Activated T-helper 2 cell treated with anti-CD3 and anti-CD28 coated beads, Interferon-gamma antibody, Interleukin-2, Interleukin-4, amounts not matched to agents 10 μg/mL and 5 μg/mL and 100 μg/mL, durations not matched to agents 14 hours and 24 hours and 36 hours (primary cell): ENCODE data around the gene TMEM8B. TPM values are rescaled to one million over a fixed set of nuclear protein-coding genes. Genes with fewer than 3 reads are reported as not detected.

ENCODE experiments used
- DNase-seq: peaks from one replicate; pipeline ENCODE4 v3.0.0; 2021; ENCODE audit warnings: low spot score
- H3K27ac Mint-ChIP-seq: one replicate; pipeline ENCODE4 v1.8.0; 2021; ENCODE audit warnings: mixed read lengths
- H3K27me3 Mint-ChIP-seq: one replicate; pipeline ENCODE4 v1.8.0; 2021; ENCODE audit warnings: low read depth, mixed read lengths
- H3K36me3 Mint-ChIP-seq: one replicate; pipeline ENCODE4 v1.8.0; 2021; ENCODE audit warnings: low read depth, mixed read lengths
- H3K4me1 Mint-ChIP-seq: one replicate; pipeline ENCODE4 v1.8.0; 2021; ENCODE audit warnings: low read depth, mixed read lengths
- H3K4me3 Mint-ChIP-seq: one replicate; pipeline ENCODE4 v1.8.0; 2021; ENCODE audit warnings: low read depth, mild to moderate bottlenecking, moderate library complexity, mixed read lengths
- H3K9me3 Mint-ChIP-seq: one replicate; pipeline ENCODE4 v1.8.0; 2021; ENCODE audit warnings: mixed read lengths
- intact Hi-C: fragments of 100-400 bp; cut with micrococcal nuclease; formaldehyde crosslinking; loops from one replicate; pipeline ENCODE4 v1.15.1; 2023
- total RNA-seq: library from RNA; stranded (reverse); gene quantifications from 2 replicates; pipeline ENCODE4 v1.2.3, GENCODE V29; 2022

Gene TMEM8B
- total RNA-seq, 1 donor from 2014 or later = 3.0 TPM

DNA sequence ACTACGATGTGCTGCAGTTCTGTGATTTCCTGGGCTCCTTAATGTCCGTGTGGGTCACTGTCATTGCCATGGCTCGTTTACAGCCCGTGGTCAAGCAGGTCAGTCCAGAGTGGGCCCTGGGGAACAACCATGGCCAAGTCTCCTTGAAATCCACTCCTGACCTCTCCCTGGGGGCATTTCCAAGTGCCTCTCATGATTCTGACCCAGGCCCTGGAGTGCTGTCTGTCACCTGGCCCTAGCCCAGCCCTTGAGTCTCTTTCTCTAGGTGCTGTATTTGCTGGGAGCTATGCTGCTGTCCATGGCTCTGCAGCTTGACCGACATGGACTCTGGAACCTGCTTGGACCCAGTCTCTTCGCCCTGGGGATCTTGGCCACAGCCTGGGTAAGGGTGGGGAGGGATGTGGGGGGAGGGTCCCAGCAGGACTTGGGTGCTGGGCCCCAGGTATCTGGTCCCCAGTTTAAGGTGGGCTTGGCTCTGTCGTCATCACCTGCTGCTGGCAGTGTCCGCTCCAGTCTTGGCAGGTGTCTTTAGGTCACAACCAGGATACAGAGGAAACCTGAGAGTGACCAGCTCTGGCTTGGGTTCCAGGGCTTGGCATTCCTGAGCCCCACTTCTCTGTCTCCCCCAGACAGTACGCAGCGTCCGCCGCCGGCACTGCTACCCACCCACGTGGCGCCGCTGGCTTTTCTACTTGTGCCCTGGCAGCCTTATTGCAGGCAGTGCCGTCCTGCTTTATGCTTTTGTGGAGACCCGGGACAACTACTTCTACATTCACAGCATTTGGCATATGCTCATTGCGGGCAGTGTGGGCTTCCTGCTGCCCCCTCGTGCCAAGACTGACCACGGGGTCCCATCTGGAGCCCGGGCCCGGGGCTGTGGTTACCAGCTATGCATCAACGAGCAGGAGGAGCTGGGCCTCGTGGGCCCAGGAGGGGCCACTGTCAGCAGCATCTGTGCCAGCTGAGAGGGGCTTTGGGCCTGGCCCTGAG, 24.1 kb downstream of the TMEM8B start:
- intact Hi-C loops = no loop called here
- no peaks in the 10 kb centered on the region for H3K36me3 Mint-ChIP-seq
- no peaks in the 10 kb centered on the region for H3K9me3 Mint-ChIP-seq
- H3K4me1 Mint-ChIP-seq = peaks cover 2% of the 10 kb centered on the region
- H3K27me3 Mint-ChIP-seq = no peaks in the 10 kb centered on the region
- H3K27ac Mint-ChIP-seq = no peak overlapping the region
- no peak overlapping the region for H3K4me3 Mint-ChIP-seq
- no peak for DNase-seq

- intact Hi-C loops = no loop called here
- no peak for DNase-seq
- Mint-ChIP-seq H3K27me3 (peaks cover 3% of the 10 kb centered on the region), H3K4me1 (no peaks in the 10 kb centered on the region), H3K27ac (no peak overlapping the region), H3K4me3 (no peak overlapping the region), H3K36me3 (no peaks in the 10 kb centered on the region), H3K9me3 (no peaks in the 10 kb centered on the region)
Observed at GRCh38 chr9:35854091-35854762, 25.2 kb downstream of the TMEM8B start.

DNA sequence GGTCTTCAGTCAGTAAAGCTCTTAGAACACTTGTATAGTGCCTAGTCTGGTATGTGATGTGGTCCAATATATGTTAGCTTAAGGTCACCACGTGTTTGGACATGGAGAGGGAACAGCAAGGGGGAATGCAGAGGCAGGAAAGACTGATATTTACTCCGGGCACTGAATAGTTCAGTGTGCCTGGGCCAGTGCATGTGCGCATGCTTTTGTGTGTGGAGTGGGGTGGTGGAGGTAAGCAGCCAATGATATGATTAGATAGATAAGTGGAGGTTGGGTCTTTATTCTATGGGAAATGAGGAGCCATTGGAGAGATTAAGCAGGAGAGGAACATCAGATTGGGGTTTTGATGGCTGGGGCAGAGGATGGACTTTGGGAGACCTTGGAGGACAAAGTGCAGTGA, 27.2 kb downstream of the TMEM8B start:
- no peak for DNase-seq
- no peak overlapping the region for H3K4me3 Mint-ChIP-seq
- H3K27ac Mint-ChIP-seq = no peak overlapping the region
- intact Hi-C loops = no loop called here
- H3K27me3 Mint-ChIP-seq = peaks cover 6% of the 10 kb centered on the region
- H3K36me3 Mint-ChIP-seq = no peaks in the 10 kb centered on the region
- H3K4me1 Mint-ChIP-seq = no peaks in the 10 kb centered on the region
- no peaks in the 10 kb centered on the region for H3K9me3 Mint-ChIP-seq

DNA sequence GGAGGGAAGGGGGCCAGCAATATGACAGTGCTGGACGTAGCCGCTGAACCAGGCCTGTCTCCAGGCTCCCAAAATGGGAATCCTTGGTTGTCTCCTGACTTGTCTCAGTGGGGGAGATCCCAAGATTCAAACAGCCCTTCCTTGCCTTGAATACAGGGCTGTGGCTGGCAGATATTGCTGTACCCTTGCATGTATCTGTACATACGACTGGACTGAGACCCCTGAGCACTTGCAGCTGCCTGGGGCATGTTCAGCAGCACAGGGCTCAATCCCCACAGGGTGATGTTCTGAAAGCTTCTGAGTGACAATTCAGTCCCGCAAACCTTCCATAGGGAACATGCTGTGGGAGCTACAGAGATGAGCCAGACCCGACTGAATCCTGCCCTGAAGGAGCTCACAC, 27.9 kb downstream of the TMEM8B start:
- intact Hi-C loops = no loop called here
- Mint-ChIP-seq H3K9me3 (no peaks in the 10 kb centered on the region), H3K4me1 (no peaks in the 10 kb centered on the region), H3K27ac (no peak overlapping the region), H3K27me3 (peaks cover 10% of the 10 kb centered on the region), H3K36me3 (no peaks in the 10 kb centered on the region), H3K4me3 (no peak overlapping the region)
- DNase-seq = no peak

DNA sequence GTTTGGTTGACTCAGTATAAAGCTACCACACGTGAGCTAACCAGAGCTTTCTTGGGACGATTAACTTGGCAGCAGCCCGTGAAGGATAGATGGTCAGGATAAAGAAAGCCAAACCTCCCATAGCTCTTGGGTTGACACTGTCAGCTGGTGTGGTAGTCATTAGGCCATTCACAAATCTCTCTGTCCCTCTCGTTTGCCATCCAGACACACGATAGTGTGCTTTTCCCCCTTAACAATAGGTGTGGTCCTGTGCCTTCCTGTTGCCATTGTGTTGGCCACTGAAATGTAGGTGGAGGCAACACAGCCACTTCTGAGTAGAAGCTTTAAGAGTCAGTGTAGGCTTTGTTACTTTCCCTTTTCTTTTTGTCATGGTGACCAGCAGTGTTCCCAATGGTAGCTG, 29.4 kb downstream of the TMEM8B start:
- Mint-ChIP-seq H3K9me3 (no peaks in the 10 kb centered on the region), H3K27ac (no peak overlapping the region), H3K4me1 (no peaks in the 10 kb centered on the region), H3K4me3 (no peak overlapping the region), H3K27me3 (peaks cover 10% of the 10 kb centered on the region), H3K36me3 (no peaks in the 10 kb centered on the region)
- intact Hi-C loops = no loop called here
- no peak for DNase-seq

DNA sequence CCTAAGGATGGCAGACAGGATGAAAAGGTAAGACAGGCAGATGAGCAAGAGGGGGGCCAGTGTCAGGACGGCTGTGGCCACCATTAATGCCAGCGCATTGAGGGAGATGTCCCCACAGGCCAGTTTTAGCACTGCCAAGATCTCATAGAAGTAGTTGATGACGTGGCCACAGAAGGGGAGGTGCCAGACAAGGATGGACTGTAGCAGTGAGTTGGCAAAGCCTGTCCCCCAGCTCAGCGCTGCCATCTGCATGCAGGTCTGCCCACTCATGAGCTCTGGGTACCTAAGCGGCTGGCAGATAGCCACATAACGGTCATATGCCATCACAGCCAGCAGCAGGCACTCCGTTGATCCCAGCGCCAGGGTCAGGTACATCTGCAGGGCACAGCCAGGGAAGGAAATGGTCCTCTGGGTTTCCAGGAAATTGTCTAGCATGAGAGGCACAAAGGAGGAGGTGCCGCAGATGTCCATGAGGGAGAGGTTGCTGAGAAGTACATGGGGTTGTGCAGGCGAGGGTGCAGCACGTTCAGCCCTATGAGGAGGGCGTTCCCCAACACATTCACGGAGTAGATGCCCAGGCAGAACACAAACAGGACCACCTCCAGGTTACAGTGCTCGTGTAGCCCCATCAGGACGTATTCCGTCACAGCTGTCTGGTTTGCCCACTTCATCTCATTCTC, 30.4 kb downstream of the TMEM8B start:
- Mint-ChIP-seq H3K9me3 (no peaks in the 10 kb centered on the region), H3K4me3 (no peak overlapping the region), H3K4me1 (no peaks in the 10 kb centered on the region), H3K27ac (no peak overlapping the region), H3K36me3 (no peaks in the 10 kb centered on the region), H3K27me3 (peaks cover 10% of the 10 kb centered on the region)
- DNase-seq = no peak
- intact Hi-C loops = no loop called here

DNA sequence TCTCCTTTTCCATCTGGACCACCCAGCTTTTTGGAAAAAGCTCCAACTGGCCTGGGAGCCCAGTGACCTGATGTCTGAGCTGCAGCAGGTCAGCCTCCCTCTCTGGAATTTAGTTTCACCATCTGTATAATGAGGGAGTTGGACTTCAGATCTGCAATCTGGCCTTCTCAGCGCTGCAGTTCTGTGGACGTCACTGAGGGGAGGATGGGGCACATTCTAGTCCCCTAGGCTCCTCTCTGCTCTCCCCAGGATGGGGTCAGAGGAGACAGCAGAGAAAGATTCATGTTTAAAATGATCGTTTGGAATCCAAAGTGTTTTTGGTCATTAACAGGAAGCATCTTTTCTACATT, 30.9 kb downstream of the TMEM8B start:
- Mint-ChIP-seq H3K9me3 (no peaks in the 10 kb centered on the region), H3K4me3 (no peak overlapping the region), H3K4me1 (no peaks in the 10 kb centered on the region), H3K36me3 (no peaks in the 10 kb centered on the region), H3K27me3 (peaks cover 10% of the 10 kb centered on the region), H3K27ac (no peak overlapping the region)
- intact Hi-C loops = no loop called here
- no peak for DNase-seq

- Mint-ChIP-seq H3K4me1 (no peaks in the 10 kb centered on the region), H3K27me3 (peaks cover 10% of the 10 kb centered on the region), H3K27ac (no peak overlapping the region), H3K4me3 (no peak overlapping the region), H3K9me3 (no peaks in the 10 kb centered on the region), H3K36me3 (no peaks in the 10 kb centered on the region)
- no peak for DNase-seq
- intact Hi-C loops = no loop called here
Observed at GRCh38 chr9:35861161-35861897, 32.3 kb downstream of the TMEM8B start.

- DNase-seq = no peak
- intact Hi-C loops = no loop called here
- no peak overlapping the region for H3K27ac Mint-ChIP-seq
- H3K9me3 Mint-ChIP-seq = no peaks in the 10 kb centered on the region
- no peak overlapping the region for H3K4me3 Mint-ChIP-seq
- peaks cover 10% of the 10 kb centered on the region for H3K27me3 Mint-ChIP-seq
- H3K36me3 Mint-ChIP-seq = no peaks in the 10 kb centered on the region
- no peaks in the 10 kb centered on the region for H3K4me1 Mint-ChIP-seq
Observed at GRCh38 chr9:35862328-35862727, 33.3 kb downstream of the TMEM8B start.

DNA sequence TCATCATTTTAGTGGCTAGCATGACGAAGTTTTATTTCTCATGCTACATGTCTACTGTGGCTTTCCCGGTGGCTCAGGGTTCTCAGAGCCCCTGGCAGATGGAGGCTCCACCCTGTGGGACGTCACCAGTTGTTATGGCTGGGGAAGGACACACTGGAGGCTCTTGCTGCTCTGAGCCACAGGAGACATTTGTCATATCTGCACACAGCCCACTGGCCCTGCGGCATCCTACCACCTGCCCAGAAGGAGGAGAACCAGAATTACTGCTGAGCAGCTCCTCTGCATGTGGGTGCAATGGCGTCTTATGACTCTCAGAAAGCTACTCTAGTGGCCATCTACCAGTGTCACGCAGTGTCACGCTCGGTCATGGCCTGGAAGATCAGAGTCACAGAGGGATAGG, 34.6 kb downstream of the TMEM8B start:
- H3K36me3 Mint-ChIP-seq = no peaks in the 10 kb centered on the region
- no peak overlapping the region for H3K27ac Mint-ChIP-seq
- no peak overlapping the region for H3K4me3 Mint-ChIP-seq
- H3K27me3 Mint-ChIP-seq = peaks cover 9% of the 10 kb centered on the region
- intact Hi-C loops = no loop called here
- H3K9me3 Mint-ChIP-seq = no peaks in the 10 kb centered on the region
- DNase-seq = no peak
- H3K4me1 Mint-ChIP-seq = no peaks in the 10 kb centered on the region

- intact Hi-C loops = no loop called here
- Mint-ChIP-seq H3K9me3 (no peaks in the 10 kb centered on the region), H3K27me3 (peaks cover 8% of the 10 kb centered on the region), H3K4me3 (no peak overlapping the region), H3K4me1 (no peaks in the 10 kb centered on the region), H3K36me3 (no peaks in the 10 kb centered on the region), H3K27ac (no peak overlapping the region)
- no peak for DNase-seq
Observed at GRCh38 chr9:35864695-35865255, 35.7 kb downstream of the TMEM8B start.

GRCh38 chr9:35867538-35867937, 38.5 kb downstream of the TMEM8B start:
- H3K4me3 Mint-ChIP-seq = no peak overlapping the region
- no peaks in the 10 kb centered on the region for H3K4me1 Mint-ChIP-seq
- H3K36me3 Mint-ChIP-seq = no peaks in the 10 kb centered on the region
- H3K27ac Mint-ChIP-seq = no peak overlapping the region
- H3K9me3 Mint-ChIP-seq = no peaks in the 10 kb centered on the region
- no peaks in the 10 kb centered on the region for H3K27me3 Mint-ChIP-seq
- intact Hi-C loops = no loop called here
- no peak for DNase-seq
